Stimulated activated CD4-positive, alpha-beta T cell treated with anti-CD3 and anti-CD28 coated beads, TNF-alpha, amount 100 ng/mL, for 4 hours (primary cell): ENCODE data around the gene KCNMB1.

Source experiments
- DNase-seq, 3 experiments: peaks; one replicate each; pipeline ENCODE4 v3.0.0-alpha.2; 2020; ENCODE audit warnings: low read depth in 3 of 3

The KCNMB1 gene

DNA sequence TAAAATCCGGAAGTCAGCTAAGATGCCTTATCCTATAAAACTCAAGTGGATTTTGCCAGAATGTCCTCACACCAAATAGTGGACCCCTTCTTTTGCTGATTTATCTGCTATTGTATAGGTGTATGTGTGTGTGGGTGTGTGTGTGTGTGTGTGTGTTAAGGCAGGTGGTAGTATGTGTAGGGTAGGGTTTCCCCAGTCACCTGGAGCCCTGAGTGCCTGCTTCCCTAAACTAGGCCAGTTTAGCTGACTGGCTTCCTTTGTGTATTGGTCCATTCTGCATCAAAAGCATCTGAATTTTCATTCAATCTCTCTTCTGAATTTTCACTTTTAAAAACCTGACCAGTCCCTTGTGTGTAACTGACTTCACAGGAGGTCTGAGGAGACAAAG is 49.4 kb downstream of the KCNMB1 start:
- no peak for DNase-seq

DNA sequence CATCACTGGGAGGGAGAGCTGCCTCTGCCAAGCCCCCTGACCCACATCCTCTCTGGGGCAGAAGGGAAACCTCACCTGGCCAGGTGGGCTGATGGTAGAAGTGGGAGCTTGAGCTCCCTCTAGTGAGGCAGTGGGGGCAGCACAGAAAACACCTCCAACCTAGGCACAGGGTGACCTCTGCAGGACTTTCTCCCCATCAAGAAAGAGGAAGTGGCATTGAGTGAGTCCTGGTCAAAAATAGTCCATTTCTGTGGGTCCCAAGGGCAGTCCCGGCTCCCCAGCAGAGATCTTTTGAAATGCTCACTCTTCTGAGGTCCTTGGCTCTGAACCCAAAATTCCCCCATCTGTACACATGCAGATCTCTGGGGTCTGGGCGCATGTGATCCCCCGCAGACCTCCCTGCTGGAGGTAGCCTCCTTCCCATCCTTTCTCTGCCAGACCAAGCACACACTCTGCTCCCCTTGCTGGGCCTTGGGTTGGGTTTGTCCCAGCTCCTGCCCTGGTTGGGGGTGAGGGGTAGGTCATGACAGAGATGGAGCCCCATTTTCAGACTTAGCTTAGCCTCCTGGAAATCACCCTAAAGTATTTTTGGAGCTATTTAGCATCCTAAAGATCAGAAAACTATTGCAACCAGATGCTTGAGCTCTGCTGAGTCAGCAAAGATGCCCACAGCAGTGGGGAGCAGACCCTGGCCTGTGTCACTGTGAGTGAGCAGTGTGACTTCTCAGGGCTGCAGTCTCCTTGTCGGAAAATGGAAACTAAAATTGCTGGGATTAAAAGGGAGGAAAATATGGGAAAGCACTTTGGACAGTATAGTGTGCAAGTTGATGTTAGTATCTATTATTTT is 50.0 kb downstream of the KCNMB1 start:
- DNase-seq, result peak; percentile 35 to 58 (median 56)

DNA sequence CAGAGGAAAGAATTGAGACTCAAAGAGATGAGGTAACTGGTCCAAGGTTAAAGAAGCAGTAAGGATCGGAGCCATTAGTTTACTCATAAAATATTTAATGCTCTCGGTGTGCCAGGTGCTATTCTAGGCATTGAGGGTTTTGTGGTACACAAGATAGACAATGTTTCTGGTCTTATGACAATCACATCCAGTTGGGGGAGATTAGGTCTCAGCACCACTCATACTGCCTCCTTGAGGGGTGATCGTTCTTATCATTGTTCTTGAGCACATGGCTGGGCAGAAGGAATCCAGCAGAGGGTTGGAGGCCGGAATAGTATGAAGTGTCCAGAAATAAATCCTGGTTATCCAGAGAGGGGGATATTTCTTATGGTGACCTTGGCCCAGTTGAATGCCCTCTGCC is 50.9 kb downstream of the KCNMB1 start:
- DNase-seq, result no peak

DNA sequence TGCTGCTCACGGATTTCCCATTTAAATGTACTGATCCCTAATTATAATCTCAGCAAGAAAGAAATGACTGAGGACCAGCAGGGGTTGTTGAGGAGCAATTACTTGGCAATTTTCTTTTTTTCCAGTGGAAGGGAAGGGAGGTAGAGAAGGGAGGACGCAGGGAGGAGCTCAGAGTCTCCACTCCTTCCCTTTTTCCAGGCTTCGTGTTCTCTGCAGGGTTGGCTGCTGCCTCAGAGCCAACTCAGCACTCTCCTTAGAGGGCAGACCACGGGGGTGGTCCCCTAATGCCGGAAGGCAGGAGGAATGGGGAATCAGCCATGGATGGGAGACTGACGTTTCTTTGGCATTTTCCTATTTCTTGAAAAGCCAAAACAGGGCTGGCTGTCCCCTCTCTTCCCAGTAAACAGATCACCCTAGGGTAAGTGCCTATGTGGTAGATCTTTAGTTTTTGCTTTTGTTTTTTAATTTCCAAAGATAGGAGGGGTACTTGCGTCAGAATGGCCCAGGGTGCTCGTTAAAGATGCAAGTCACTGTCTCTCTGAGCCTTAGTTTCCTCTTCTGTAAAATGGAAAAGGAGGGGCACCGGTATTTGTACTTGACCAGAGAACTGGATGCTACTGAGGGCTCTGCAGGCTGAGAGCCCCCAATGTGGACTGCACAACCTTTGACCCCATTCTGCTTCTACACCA is 52.0 kb downstream of the KCNMB1 start:
- no peak for DNase-seq

DNA sequence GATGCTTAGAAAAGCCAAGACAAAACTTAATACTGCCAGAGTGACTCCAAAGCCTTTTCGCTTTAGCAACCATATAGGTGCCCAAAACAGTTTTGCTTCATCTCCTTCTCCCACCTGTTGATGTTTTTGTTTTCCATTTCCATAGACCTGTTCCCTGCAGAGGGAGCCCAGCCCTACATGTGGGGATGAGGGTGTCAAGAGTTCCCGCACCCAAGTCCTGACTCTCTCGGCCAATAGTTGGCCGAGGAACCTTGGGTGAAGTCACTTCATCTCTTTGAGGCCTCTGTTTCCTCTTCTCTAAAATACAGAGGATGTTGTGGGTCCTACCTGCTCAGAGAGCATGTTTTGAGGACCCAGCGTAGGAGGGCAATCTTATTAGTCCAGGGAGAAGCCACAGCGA is 53.1 kb downstream of the KCNMB1 start:
- DNase-seq, result no peak

DNA sequence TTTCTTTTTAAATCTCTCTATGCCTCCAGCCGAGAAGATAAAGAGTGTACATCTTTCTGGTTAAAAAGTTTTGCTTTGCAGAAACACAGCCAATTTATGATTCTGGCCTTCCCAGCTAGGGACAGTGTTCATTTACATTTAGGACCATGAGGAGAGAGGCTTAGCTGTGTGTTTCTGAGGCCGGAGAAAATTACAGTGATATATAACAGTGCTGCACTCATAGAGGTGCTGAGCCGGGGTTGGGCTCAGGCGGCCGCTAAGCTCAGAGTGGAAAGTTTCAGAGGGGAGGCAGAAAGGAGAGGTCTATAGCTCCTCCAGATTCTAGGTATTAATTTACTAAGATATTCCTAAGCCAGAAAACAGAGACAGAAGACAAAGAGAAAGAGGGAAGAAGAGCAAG is 54.5 kb downstream of the KCNMB1 start:
- DNase-seq, result no peak

DNA sequence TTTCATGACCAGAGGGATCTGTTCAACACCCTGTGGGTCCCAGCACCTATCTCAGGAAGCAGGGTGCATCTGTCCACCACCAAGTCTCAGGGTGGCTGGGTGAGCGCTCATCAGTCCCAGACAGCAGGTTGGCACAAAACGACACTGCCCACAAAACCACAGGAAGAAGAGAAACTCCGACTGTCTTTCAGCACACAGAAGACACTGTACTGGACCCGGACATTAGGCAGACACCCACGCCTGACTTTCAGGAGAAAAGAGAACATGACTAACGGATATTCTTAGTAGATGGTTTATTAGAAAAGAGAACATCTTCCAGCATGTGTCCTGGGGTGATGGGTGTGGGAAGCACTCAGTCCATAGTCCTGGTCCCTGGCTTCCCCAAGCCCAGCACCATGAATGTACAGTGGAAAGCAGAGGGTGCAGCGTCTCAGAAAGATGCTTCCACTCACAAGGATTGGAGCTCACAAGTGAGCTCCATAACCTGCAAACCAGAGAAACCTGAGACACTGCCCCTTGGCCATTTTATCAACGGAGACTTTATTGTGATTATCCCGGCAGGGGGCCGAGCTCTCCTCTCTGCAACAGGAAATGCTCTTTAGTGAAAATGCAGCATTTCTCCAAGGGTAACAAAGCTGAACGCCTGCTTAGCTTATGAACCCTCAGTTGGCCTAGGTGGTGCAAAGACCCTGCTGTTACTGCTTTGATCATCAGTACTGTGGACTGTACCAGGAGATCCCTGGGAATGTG is 55.8 kb downstream of the KCNMB1 start:
- DNase-seq, result peak in 2 of 3 experiments; percentile 45 to 70

DNA sequence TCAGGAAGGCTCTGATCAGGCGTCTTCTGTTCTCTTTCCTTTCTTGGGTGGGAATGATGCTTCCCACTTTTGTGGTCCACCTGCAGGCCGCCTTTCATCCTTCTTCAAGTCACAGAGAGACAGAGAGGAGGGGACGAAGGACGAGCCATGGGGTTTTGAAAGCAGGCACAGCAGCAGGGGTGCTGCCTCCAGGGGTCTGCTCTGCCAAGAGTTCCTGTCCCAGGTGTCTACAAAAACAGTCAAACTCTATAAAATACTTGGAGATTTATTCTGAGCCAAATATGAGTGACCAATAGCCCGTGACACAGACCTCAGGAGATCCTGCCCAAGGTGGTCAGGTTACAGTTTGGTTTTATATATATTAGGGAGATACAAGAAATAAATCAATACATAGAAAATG is 57.1 kb downstream of the KCNMB1 start:
- no peak for DNase-seq

DNA sequence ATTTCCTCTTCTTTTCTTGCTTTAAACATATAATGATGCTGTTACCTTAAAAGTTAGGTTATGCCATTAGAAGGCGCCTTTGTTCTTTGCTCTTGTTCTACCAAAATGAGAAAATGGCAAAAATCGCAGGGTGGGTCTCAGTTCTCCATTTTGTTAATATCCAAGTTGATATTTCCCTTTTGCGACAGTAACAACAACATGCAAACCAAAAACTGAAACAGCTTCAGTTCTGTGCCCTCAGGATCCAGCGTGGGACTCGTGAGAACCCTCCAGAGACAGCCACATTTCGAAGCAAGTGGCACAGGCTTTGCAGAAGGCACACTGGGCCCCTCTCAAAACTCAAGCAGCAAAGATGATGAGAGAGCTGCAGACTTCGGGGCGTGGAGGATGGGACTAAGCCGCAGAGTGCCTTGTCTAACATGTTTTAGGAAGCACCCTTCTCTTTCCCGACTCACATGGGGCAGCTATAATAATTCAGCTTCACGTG is 58.6 kb downstream of the KCNMB1 start:
- no peak for DNase-seq

DNA sequence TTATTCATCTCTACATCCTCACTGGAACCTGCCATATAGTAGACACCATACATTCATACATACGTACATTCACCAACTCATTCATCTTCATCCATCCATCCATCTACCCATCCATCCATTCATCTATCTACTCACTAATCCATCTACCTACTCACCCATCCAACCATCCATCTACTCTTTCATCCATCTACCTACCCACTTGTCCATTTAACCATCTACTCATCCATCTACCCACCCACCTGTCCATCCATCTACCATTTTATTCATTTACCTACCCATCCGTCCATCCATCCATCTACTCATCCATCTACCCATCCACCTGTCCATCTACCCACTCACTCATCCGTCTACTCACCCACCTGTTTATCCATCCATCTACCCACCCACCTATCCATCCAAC is 59.6 kb downstream of the KCNMB1 start:
- DNase-seq, result no peak

DNA sequence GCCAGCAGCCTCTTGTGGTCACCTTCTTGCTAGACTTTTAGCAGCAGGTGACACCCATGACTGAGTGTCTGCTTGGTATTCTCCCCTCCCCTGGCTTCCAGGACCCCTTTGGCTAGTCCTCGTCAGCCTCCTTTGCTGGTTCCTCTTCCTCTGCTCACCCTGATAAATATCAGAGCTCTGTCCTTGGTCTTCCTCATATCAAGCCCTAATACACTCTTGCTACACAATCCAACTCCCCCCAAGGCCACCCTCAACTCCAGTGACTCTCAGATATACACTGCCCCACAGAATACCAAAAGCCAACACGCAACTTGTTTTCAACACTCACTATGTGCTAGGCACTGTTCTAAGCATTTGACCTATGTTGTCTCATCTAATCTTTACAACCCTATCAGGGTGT is 61.3 kb downstream of the KCNMB1 start:
- DNase-seq, result no peak

DNA sequence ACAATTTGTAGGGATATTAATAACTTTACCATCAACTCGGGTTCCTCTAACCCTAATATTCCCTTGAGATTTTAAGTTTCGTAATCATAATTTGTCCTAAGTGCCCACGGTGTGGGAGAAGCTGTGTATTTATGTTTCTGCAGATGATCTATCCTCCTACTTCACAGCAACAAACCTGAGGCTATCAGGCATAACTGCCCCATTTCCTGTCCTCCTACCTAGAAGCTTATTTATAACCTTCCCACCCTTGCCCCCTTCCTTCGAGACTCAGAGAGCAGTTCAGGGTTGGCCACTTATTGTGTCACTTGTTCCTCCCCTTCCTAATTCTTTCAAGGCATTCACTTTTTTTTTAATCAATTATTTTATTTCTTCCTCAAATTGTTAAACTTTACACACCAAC is 62.0 kb downstream of the KCNMB1 start:
- no peak for DNase-seq
